ENCODE results near the gene SERGEF.

SERGEF gene

GRCh38 chr11:17859552-17859951 is 153.3 kb downstream of the SERGEF start:
- no peak for DNase-seq (ENCODE audit: low read depth, low spot score)
- Histone ChIP-seq H3K36me3 (ENCODE audit: insufficient read depth, insufficient read length, low read length) (no peaks in the 10 kb centered on the region), H3K4me3 (ENCODE audit: insufficient read length, low read depth) (no peak overlapping the region), H3K9me3 (ENCODE audit: insufficient read depth, low read length) (no peaks in the 10 kb centered on the region), H3K9ac (ENCODE audit: insufficient read length, low read depth) (no peak overlapping the region), H3K4me1 (ENCODE audit: insufficient read depth, insufficient read length) (peaks cover 4% of the 10 kb centered on the region), H3K27me3 (ENCODE audit: insufficient read depth, insufficient read length) (no peaks in the 10 kb centered on the region)
- TF ChIP-seq SUZ12 (IDR thresholded peaks at IDR 0.05; ENCODE audit: extremely low read depth, insufficient read depth, insufficient read length) (no peak), YY1 (IDR thresholded peaks at IDR 0.05; ENCODE audit: insufficient read depth, insufficient read length) (no peak), ZNF274 (IDR thresholded peaks at IDR 0.05; ENCODE audit: low read depth, low read length) (no peak)

DNA sequence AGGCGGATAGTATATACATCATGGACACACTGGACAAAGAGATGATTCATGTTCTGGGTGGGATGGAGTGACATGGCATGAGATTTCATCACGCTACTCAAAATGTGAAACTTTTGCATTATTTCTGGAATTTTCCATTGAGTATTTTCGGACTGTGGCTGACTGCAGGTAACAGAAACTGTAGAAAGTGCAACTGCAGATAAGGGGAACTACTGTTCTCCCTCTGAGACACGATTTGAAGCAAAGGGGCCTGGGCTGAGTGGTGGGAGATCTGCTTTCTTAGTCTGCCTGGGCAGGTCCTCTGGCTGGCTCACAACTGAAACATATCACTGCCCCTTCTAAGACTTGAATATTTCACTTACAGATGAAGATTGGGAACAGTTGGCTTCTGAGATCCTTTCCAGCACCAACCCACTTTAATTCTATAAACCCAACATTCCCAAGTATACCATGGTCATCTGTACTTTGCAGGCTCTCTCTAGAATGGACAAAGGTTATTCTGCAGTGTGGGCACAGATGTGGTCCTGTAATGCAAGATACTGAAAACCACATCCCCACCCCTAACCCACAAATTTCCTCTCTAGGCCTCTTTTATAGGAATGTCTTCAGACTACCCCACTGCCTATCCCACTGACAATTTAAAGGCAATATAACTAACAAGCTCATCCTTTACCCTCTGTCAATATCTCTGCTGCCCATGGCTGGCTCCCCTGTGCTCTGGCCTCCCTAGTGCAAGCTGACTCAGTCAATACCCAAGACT is 157.1 kb downstream of the SERGEF start:
- H3K27me3 ChIP-seq (ENCODE audit: insufficient read depth, insufficient read length): no peaks in the 10 kb centered on the region
- H3K4me3 ChIP-seq (ENCODE audit: insufficient read length, low read depth): no peak overlapping the region
- H3K4me1 ChIP-seq (ENCODE audit: insufficient read depth, insufficient read length): no peaks in the 10 kb centered on the region
- TF ChIP-seq ZNF274 (IDR thresholded peaks at IDR 0.05; ENCODE audit: low read depth, low read length) (no peak), SUZ12 (IDR thresholded peaks at IDR 0.05; ENCODE audit: extremely low read depth, insufficient read depth, insufficient read length) (no peak), YY1 (IDR thresholded peaks at IDR 0.05; ENCODE audit: insufficient read depth, insufficient read length) (no peak)
- H3K9me3 ChIP-seq (ENCODE audit: insufficient read depth, low read length): no peaks in the 10 kb centered on the region
- no peak overlapping the region for H3K9ac ChIP-seq (ENCODE audit: insufficient read length, low read depth)
- no peaks in the 10 kb centered on the region for H3K36me3 ChIP-seq (ENCODE audit: insufficient read depth, insufficient read length, low read length)
- no peak for DNase-seq (ENCODE audit: low read depth, low spot score)

- H3K4me1 ChIP-seq (ENCODE audit: insufficient read depth, insufficient read length): no peaks in the 10 kb centered on the region
- no peak for TF ChIP-seq SUZ12 (IDR thresholded peaks at IDR 0.05; ENCODE audit: extremely low read depth, insufficient read depth, insufficient read length)
These were observed 159.6 kb downstream of the SERGEF start for GRCh38 chr11:17853280-17853679.

GRCh38 chr11:17852246-17852645 is 160.6 kb downstream of the SERGEF start:
- Histone ChIP-seq H3K9ac (ENCODE audit: insufficient read length, low read depth) (no peak overlapping the region), H3K36me3 (ENCODE audit: insufficient read depth, insufficient read length, low read length) (no peaks in the 10 kb centered on the region), H3K4me1 (ENCODE audit: insufficient read depth, insufficient read length) (no peaks in the 10 kb centered on the region), H3K27me3 (ENCODE audit: insufficient read depth, insufficient read length) (no peaks in the 10 kb centered on the region), H3K4me3 (ENCODE audit: insufficient read length, low read depth) (no peak overlapping the region), H3K9me3 (ENCODE audit: insufficient read depth, low read length) (no peaks in the 10 kb centered on the region)
- no peak for TF ChIP-seq ZNF274 (IDR thresholded peaks at IDR 0.05; ENCODE audit: low read depth, low read length)
- TF ChIP-seq YY1 (IDR thresholded peaks at IDR 0.05; ENCODE audit: insufficient read depth, insufficient read length): no peak
- no peak for TF ChIP-seq SUZ12 (IDR thresholded peaks at IDR 0.05; ENCODE audit: extremely low read depth, insufficient read depth, insufficient read length)
- DNase-seq (ENCODE audit: low read depth, low spot score): no peak

More at GRCh38 chr11:17853280-17853679, 159.6 kb downstream of the SERGEF start:
- DNase-seq (ENCODE audit: low read depth, low spot score): no peak
- Histone ChIP-seq H3K27me3 (ENCODE audit: insufficient read depth, insufficient read length) (no peaks in the 10 kb centered on the region), H3K36me3 (ENCODE audit: insufficient read depth, insufficient read length, low read length) (no peaks in the 10 kb centered on the region), H3K4me3 (ENCODE audit: insufficient read length, low read depth) (no peak overlapping the region), H3K9ac (ENCODE audit: insufficient read length, low read depth) (no peak overlapping the region), H3K9me3 (ENCODE audit: insufficient read depth, low read length) (no peaks in the 10 kb centered on the region)

DNA sequence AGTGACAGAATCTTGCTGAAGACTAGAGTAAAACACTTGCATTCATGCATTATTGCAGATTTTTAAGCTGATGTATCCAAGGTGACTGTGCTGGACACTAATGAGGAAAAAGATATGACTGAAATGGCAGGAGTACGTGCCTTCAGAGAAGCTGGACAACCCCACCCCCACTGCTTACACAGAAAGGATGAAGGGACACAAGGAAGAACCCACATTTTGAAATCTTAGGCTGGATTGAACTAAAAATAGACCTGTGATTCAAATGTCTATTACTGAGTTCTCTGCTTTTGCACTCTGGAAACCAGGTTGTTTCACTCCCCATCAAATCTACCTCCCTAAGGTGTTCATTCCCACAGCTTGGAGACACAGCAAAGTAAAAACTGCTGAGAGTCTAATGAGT is 161.2 kb downstream of the SERGEF start:
- H3K36me3 ChIP-seq (ENCODE audit: insufficient read depth, insufficient read length, low read length): no peaks in the 10 kb centered on the region
- no peak overlapping the region for H3K9ac ChIP-seq (ENCODE audit: insufficient read length, low read depth)
- TF ChIP-seq ZNF274 (IDR thresholded peaks at IDR 0.05; ENCODE audit: low read depth, low read length): no peak
- TF ChIP-seq YY1 (IDR thresholded peaks at IDR 0.05; ENCODE audit: insufficient read depth, insufficient read length): no peak
- no peak for TF ChIP-seq SUZ12 (IDR thresholded peaks at IDR 0.05; ENCODE audit: extremely low read depth, insufficient read depth, insufficient read length)
- no peak overlapping the region for H3K4me3 ChIP-seq (ENCODE audit: insufficient read length, low read depth)
- H3K27me3 ChIP-seq (ENCODE audit: insufficient read depth, insufficient read length): no peaks in the 10 kb centered on the region
- no peak for DNase-seq (ENCODE audit: low read depth, low spot score)
- no peaks in the 10 kb centered on the region for H3K9me3 ChIP-seq (ENCODE audit: insufficient read depth, low read length)
- H3K4me1 ChIP-seq (ENCODE audit: insufficient read depth, insufficient read length): no peaks in the 10 kb centered on the region

DNA sequence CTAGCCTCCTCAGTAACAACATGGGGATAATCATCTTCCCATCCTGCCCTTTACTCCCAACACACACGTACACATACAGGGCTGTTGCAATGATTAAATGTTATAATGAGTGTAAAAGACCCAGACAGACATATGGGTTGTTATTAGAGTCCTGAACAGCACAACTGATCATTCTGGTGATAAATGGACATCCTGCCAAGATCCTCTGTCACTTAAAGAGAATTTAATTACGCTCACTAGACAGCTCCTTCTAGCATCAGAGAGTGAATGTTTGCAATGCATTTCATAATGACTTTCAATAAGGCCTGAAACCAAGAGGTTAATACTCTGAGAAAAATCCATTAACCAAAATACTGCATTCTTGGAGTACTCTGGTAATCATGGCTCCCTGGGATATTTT is 162.5 kb downstream of the SERGEF start:
- H3K36me3 ChIP-seq (ENCODE audit: insufficient read depth, insufficient read length, low read length): no peaks in the 10 kb centered on the region
- no peaks in the 10 kb centered on the region for H3K27me3 ChIP-seq (ENCODE audit: insufficient read depth, insufficient read length)
- TF ChIP-seq ZNF274 (IDR thresholded peaks at IDR 0.05; ENCODE audit: low read depth, low read length) (no peak), SUZ12 (IDR thresholded peaks at IDR 0.05; ENCODE audit: extremely low read depth, insufficient read depth, insufficient read length) (no peak), YY1 (IDR thresholded peaks at IDR 0.05; ENCODE audit: insufficient read depth, insufficient read length) (no peak)
- no peaks in the 10 kb centered on the region for H3K4me1 ChIP-seq (ENCODE audit: insufficient read depth, insufficient read length)
- no peak overlapping the region for H3K9ac ChIP-seq (ENCODE audit: insufficient read length, low read depth)
- H3K4me3 ChIP-seq (ENCODE audit: insufficient read length, low read depth): no peak overlapping the region
- no peaks in the 10 kb centered on the region for H3K9me3 ChIP-seq (ENCODE audit: insufficient read depth, low read length)
- DNase-seq (ENCODE audit: low read depth, low spot score): no peak

DNA sequence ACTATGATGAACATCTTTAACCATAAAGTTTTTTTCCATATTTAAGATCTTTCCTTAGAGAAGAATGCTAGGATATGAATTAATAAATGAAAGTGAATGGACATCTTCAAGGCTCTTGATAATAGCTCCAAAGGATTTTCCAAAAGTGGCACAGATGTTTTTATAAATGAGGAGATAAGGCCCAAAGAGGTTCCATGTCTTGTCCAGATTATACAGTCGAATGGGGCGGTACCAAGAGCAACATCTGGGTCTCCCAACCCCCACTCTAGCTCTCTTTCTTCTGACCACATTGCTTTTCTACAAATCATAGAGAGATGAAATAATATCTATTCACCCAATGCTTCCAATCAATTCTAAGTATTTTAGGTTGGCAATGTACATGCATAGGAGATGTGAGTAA is 164.1 kb downstream of the SERGEF start:
- TF ChIP-seq YY1 (IDR thresholded peaks at IDR 0.05; ENCODE audit: insufficient read depth, insufficient read length) (no peak), SUZ12 (IDR thresholded peaks at IDR 0.05; ENCODE audit: extremely low read depth, insufficient read depth, insufficient read length) (no peak), ZNF274 (IDR thresholded peaks at IDR 0.05; ENCODE audit: low read depth, low read length) (no peak)
- no peak overlapping the region for H3K9ac ChIP-seq (ENCODE audit: insufficient read length, low read depth)
- no peaks in the 10 kb centered on the region for H3K9me3 ChIP-seq (ENCODE audit: insufficient read depth, low read length)
- H3K4me3 ChIP-seq (ENCODE audit: insufficient read length, low read depth): no peak overlapping the region
- no peaks in the 10 kb centered on the region for H3K4me1 ChIP-seq (ENCODE audit: insufficient read depth, insufficient read length)
- DNase-seq (ENCODE audit: low read depth, low spot score): no peak
- H3K36me3 ChIP-seq (ENCODE audit: insufficient read depth, insufficient read length, low read length): no peaks in the 10 kb centered on the region
- no peaks in the 10 kb centered on the region for H3K27me3 ChIP-seq (ENCODE audit: insufficient read depth, insufficient read length)

Measured in NT2/D1 (cell line).